Uterus (tissue), 2 donors: ENCODE data around the gene C22orf15.

Experiments
- CTCF ChIP-seq, 4 experiments: fragments of 200-600 bp in 2 of 4; fragments of 450-650 bp in 2 of 4; sonication (generic) in 2 of 4; IDR thresholded peaks; one replicate each; pipeline ENCODE4 v1.5.1; 2016 to 2019; ENCODE audit warnings: antibody characterized with exemption in 4 of 4, mild to moderate bottlenecking in 2 of 4, moderate library complexity in 1 of 4
- POLR2A ChIP-seq, 2 donors: fragments of 450-650 bp; IDR thresholded peaks; one replicate each; pipeline ENCODE4 v1.6.1; 2016; ENCODE audit warnings: antibody characterized with exemption in 2 of 2, mild to moderate bottlenecking in 1 of 2, moderate library complexity in 1 of 2

- TF ChIP-seq CTCF (IDR thresholded peaks at IDR 0.05): no peak
- TF ChIP-seq POLR2A (IDR thresholded peaks at IDR 0.05): no peak
Measured at GRCh38 chr22:23801238-23801821, 38.5 kb downstream of the C22orf15 start.
